ENCODE measurements around the gene DERL3. TPM values are rescaled to one million over a fixed set of nuclear protein-coding genes. Genes with fewer than 3 reads are reported as not detected.
A peak's percentile ranks its signal among the peaks of the same experiment; 100 is the strongest.

DERL3 gene
- total RNA-seq, 1 experiment from 2014 or later, result 9.8 TPM

DNA sequence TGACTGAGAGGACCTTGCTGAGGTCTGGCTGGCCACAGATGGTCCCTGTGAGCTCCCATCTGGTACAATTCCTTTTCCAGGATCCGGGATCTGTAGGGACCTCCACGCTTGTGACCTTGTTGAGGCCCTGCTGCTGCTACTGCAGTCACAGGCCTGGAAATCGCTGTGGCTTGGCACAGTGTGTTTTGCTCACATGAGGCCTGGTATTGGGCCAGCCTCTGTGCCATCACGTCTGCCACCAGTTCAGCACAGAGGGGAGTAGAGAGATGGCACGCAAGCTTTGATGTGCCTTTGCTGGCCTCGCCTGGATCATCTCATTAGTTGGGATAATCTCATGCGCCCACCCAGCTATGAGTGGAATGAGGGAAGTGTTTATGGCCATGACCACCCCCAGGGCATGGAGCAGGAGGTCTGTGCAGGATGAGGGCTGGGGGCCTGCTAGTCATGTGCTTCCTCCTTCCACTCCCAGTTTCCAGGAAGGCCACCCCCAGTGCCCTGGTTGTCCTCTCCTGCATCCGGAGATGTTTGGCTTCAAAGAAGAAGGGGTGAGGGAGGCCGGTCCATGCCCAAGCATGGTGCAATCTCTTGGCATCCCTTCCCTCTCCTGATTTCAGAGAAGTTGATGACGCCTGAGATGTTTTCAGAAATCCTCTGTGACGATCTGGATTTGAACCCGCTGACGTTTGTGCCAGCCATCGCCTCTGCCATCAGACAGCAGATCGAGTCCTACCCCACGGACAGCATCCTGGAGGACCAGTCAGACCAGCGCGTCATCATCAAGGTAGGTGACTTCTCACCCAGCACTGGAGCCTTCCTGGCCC is 22.4 kb downstream of the DERL3 start:
- H3K36me3 Mint-ChIP-seq (ENCODE audit: insufficient read depth in 1 of 3, low read depth in 3 of 3), result peaks cover 53 to 93% (median 87%) of the 10 kb centered on the region in 3 experiments
- H4K91ac ChIP-seq (ENCODE audit: insufficient read length, low read depth, low read length), result no peak overlapping the region

More for the DNA sequence above, 22.4 kb downstream of the DERL3 start:
- no peak overlapping the region for H2AK5ac ChIP-seq (ENCODE audit: insufficient read length, low read length)
- no peak overlapping the region for H2BK12ac ChIP-seq (ENCODE audit: insufficient read length, low read depth, low read length)
- no peak overlapping the region for H3K23ac ChIP-seq (ENCODE audit: insufficient read length, low read depth, low read length)
- H3K79me1 ChIP-seq (ENCODE audit: insufficient read depth, low read depth, low read length, poor library complexity, severe bottlenecking), result no peaks in the 10 kb centered on the region
- Mint-ChIP-seq H3K27ac (no peak overlapping the region), H3K9me3 (no peaks in the 10 kb centered on the region), H3K4me3 (no peak overlapping the region; a peak in 1 of 5 replicates), H3K27me3 (ENCODE audit: low read depth) (no peaks in the 10 kb centered on the region), H3K4me1 (peaks cover 5 to 10% of the 10 kb centered on the region in 2 experiments; a peak in 3 of 4 replicates)
- H4K5ac ChIP-seq (ENCODE audit: insufficient read length, low read depth, low read length), result no peak overlapping the region
- no peaks in the 10 kb centered on the region for H3K9me3 ChIP-seq (ENCODE audit: control insufficient read depth, low read depth, low read length)
- H2AFZ ChIP-seq (ENCODE audit: low read length), result no peak overlapping the region
- peak; percentile 17 for DNase-seq
- WGBS (ENCODE audit: extremely low coverage, insufficient read length, low lambda C conversion rate), result no CpG with 5 or more reads among the region's 18 CpGs
- H3K27me3 ChIP-seq (ENCODE audit: insufficient read depth, low read length), result no peaks in the 10 kb centered on the region
- H2BK5ac ChIP-seq (ENCODE audit: insufficient read length, low read length), result no peak overlapping the region
- no peak overlapping the region for H3K4ac ChIP-seq (ENCODE audit: low read depth, low read length)
- H3K23me2 ChIP-seq (ENCODE audit: insufficient read length, low read depth, low read length, poor library complexity, severe bottlenecking), result no peaks in the 10 kb centered on the region
- no peak overlapping the region for H3K18ac ChIP-seq (ENCODE audit: insufficient read length, low read depth, low read length)
- H4K8ac ChIP-seq (replicated peaks; ENCODE audit: insufficient read length, low read depth, low read length), result no peak overlapping the region
- no peaks in the 10 kb centered on the region for H4K20me1 ChIP-seq (ENCODE audit: control insufficient read depth, insufficient read depth, insufficient read length)
- H3T11ph ChIP-seq (ENCODE audit: low read length), result no peak overlapping the region
- H2BK15ac ChIP-seq (ENCODE audit: low read depth, low read length), result no peak overlapping the region
- H3K27ac ChIP-seq (ENCODE audit: insufficient read length, low read depth, low read length), result no peak overlapping the region
- no peak overlapping the region for H2BK120ac ChIP-seq (ENCODE audit: low read depth, low read length, poor library complexity, severe bottlenecking)
- H3K4me2 ChIP-seq (ENCODE audit: insufficient read depth, insufficient read length, low read length), result no peak overlapping the region
- no peak overlapping the region for H3K14ac ChIP-seq (ENCODE audit: insufficient read depth, low read length)
- TF ChIP-seq, protein P1, sequence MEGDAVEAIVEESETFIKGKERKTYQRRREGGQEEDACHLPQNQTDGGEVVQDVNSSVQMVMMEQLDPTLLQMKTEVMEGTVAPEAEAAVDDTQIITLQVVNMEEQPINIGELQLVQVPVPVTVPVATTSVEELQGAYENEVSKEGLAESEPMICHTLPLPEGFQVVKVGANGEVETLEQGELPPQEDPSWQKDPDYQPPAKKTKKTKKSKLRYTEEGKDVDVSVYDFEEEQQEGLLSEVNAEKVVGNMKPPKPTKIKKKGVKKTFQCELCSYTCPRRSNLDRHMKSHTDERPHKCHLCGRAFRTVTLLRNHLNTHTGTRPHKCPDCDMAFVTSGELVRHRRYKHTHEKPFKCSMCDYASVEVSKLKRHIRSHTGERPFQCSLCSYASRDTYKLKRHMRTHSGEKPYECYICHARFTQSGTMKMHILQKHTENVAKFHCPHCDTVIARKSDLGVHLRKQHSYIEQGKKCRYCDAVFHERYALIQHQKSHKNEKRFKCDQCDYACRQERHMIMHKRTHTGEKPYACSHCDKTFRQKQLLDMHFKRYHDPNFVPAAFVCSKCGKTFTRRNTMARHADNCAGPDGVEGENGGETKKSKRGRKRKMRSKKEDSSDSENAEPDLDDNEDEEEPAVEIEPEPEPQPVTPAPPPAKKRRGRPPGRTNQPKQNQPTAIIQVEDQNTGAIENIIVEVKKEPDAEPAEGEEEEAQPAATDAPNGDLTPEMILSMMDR (conservative IDR thresholded peaks at IDR 0.05), result no peak
- no peak overlapping the region for H3K9ac ChIP-seq (ENCODE audit: extremely low read depth, insufficient read length, low read length)
- no peaks in the 10 kb centered on the region for H3K4me1 ChIP-seq (ENCODE audit: insufficient read depth, low read length)
- H3K56ac ChIP-seq (ENCODE audit: insufficient read length, low read depth, low read length), result no peak overlapping the region
- no peaks in the 10 kb centered on the region for H3K79me2 ChIP-seq (ENCODE audit: insufficient read depth, low read length)
- no peak overlapping the region for H2BK20ac ChIP-seq (ENCODE audit: low read depth, low read length, poor library complexity, severe bottlenecking)
